Measurements from ENCODE around the gene CXADR.

The CXADR gene

DNA sequence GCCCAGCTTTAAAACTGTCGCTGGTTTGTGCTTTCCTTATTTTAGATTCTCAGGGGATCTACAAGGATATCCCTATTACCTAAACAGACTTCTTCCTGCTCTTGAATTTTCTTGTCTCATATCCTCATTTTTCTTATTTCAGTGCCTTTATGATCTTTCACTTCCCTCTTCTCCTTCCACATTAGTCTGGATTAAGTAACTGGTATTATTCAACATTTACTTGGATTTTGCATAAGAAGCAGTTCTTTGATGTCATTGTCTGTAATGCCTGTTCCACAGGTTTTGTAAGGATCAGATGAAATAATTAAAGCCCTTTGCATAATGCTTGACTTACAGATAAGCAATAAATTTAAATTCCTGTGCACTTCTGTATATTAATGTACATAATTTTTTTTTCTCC lies 26.5 kb downstream of the CXADR start:
- FAIRE-seq (no peak), DNase-seq (ENCODE audit: low spot score) (no peak)

DNA sequence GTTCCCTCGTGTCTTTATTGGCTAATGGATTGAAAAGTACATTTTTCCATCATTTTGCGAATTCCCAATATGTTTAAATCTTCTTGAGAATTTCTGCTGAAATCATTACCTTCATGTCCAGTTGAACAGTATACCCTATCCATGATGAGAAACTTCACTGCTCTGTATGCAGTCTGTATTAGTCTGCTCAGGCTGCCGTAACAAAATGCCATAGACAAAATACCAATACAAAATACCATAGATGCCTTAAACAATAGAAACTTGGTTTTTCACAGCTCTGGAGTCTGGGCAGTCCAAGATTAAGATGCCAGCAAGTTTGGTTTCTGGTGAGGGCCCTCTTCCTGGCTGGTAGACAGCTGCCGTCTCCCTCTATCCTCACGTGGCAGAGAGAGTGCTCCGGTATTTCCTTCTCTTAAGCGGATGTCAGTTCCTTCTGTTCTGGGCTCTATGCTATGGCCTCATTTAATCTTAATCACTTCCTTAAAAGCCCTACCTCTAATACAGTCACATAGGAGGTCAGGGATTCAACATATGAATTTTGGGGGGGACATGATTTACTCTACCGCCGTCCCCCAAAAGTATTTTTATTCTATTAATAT lies 27.0 kb downstream of the CXADR start:
- no peak for FAIRE-seq
- DNase-seq (ENCODE audit: low spot score) = no peak

DNA sequence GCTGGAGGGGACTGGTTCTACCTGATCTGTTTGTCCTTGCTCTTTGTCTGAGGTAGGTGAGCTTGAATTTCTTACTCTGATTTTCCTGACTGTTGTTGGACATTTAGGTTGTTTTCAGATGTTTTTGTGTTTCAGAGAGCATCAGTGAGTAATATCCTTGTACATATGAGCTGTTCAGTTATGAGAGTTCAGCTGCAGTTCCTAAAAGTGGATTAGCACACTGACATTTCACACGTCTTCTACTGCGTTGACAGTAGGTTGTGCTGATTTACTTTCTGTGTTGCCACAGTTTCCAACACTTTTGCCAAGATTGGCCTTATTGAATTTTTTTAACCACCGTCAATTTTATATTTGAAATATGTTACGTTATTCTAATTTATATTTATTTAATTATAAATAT lies 27.7 kb downstream of the CXADR start:
- no peak for FAIRE-seq
- DNase-seq (ENCODE audit: low spot score) = no peak

DNA sequence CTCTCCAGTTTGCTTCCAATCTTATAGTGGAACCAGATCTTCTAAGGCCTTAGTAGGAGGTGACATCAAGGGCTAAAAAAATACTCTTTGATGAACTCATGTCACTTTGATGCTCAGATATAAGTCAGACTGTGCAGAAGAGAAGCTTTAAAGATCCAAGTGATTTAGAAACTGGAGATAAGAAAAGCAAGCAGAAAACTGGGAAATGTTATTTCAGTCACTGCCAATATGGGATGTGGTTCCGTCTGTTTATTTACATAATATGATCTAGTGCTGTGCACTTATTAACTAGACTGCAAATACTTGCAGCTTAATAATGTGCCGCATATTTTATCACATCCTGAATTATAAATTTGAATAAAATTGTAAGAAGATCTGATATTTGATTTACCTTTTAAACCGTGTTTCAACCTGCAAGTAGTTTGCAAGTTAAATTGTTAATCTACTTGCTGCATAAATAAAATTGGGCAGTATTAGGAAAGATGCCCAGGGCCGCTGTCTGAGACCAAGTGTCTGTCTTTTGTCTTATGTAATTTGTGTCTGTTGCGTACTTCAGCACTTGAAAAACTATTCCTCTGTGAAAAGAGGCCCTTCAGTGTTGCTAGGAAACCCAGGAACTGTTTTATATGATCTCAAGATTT lies 29.6 kb downstream of the CXADR start:
- DNase-seq (ENCODE audit: low spot score) = no peak
- FAIRE-seq = no peak

DNA sequence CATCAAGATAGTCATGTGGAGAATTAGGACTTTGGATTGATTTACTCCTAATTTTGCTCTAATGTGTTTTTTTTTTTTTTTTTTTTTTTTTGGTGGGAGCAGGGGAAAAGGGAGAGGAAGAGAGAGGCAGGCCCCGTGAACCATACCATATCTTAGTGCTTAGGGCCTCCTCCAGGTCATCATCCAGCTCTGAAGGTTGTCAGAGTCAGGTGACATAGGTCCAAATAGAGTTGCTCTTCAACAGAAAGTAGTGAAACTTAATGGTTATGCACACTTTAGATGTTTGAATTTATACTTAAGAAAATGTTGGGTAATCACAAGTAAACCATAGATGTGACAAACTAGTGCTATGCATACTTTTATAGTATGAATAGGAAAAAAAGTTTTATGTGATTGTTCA lies 32.2 kb downstream of the CXADR start:
- FAIRE-seq = no peak
- DNase-seq (ENCODE audit: low spot score) = no peak

DNA sequence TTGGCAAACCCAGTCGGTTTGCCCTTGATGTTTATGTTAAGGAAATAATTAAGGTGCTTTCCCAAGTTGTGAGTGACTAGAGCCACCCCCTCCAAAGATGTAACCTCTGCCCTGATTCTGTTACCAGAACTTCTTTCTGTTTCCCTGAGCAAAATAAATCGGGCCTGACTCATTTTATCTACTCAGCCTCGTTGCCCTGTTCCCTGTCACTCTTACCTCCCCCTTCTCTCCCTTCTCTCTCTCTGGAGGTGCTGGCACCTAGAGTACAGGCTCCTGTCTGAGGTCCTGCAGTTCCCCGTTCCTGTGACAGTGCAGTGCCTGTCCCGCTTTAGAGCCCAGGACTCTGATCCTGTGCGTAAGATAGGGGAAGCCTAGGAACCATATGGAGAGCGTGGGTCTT lies 35.4 kb downstream of the CXADR start:
- FAIRE-seq = no peak
- DNase-seq (ENCODE audit: low spot score) = no peak

DNA sequence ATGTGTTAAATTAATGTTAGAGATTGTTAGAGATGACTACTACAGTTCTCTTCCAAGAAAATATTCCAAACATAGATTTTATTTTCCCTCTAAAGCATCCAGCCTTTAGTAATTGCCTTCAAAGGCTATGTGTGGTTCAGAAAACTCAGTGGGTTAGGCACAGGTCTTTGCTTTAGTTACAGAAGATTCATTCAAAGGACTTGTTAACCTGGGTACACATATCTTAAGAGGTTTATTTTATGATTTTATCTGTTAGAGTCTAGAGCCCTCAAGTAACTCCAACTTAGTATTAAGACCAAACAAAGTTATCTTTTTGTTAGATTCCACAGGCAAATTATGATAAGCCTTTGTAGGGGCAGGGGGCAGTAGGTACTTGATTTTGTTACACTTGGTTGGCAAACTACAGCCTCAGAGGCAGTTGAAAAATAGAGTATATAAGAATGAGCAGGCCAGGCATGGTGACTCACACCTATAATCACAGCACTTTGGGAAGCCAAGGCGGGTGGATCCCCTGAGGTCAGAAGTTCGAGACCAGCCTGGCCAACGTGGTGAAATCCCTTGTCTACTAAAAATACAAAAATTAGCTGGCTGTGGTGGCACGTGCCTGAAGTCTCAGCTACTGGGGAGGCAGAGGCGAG lies 37.9 kb downstream of the CXADR start:
- no peak for FAIRE-seq
- no peak for DNase-seq (ENCODE audit: low spot score)

DNA sequence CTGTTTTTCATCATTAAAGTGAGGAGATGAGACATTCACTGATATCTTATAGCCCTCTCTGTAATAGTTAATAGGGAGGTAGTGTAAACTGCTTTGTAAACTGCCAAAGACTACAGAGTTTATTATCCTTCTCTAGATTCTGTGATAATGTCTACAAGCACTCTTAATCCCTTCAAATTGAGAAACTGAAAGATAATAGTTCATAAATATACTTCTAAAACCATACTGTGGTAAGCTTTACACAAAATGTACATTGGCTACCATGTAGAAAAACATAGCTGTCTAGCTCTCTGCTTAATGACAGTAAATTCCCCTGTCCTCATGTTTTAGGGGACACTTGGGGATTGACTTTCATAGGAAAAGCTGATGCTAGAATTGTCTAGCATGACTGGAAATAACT lies 39.6 kb downstream of the CXADR start:
- DNase-seq (ENCODE audit: low spot score) = no peak
- no peak for FAIRE-seq

DNA sequence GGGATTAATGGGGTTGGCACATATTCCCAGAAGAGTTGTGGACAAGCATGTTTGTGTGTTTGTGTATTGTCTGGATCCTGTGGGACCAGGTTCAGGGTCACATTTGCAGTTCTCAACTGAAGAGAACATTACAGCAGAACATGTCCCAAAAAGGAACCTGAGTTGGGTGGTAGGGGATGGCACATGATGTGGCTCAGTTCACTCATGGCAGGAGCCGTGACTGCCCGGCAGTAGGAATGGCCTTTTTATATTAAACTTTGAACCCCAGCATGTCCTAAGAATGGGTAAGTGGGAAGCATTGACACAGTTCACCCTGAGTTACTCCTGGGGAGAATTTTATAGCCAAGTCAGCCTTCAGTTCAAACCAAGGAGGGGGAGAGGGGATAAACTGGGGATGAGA lies 41.3 kb downstream of the CXADR start:
- FAIRE-seq (no peak), DNase-seq (ENCODE audit: low spot score) (no peak)

DNA sequence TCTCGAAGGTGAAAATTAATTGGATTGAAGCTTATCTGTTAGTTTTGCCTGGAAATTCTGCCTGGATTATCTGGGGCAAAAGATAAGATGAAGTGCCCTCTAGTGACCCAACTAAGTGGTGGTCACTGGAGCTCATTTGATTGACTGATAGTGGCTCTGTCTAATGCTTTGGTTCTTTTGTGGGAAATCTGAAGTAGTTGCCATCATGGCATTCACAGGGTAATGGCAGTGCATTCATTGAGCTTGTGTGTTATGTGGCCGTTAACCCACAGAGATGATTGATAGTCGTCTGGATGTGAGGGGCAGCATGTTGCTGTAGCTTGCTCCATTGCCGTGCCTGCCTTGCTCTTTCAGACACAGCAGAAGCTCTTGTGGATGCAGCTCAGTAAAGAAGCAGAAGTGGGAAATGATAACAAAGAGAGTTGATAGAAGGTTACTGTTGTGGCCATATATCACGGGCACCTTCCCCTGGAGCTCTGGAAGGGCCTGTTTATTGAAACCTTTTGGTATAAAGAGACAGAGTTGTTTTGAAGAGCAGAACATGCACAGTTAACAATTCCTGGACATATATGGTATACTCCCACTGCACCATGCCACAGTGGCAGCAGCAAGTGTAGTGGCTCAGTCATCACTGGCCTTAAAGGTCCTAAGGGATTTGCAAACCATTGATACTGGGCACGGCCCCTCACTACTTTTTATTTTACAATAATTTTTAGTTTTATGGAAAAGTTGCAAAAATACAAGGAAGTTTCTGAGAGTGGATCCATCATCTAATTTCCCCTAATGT lies 42.0 kb downstream of the CXADR start:
- DNase-seq (ENCODE audit: low spot score) (no peak), FAIRE-seq (no peak)

DNA sequence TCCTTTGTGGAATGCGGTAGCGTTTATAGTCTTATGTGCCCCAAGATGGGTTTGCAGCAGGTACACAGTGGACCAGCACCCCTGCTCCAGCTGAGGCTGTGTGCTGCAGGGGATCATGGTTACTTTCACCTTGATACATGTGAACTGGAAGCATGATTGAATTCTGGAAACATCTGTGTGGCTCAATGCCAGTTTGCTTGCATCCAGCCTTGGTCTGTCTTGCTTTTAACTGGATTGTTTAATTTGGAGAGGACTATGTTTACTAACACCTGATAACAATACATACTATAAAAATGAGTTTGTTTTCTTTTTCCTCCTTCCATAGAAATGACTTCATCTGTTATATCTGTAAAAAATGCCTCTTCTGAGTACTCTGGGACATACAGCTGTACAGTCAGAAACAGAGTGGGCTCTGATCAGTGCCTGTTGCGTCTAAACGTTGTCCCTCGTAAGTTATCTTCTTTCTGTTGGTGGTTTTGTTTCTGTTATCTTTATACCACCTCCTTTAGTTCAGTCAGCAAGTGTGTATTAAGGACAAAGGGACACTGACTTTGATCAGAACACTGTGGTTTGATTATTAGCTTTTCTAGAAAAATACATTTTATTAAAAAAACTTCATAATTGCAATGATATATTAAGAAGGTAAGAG lies 47.7 kb downstream of the CXADR start:
- FAIRE-seq = no peak
- no peak for DNase-seq (ENCODE audit: low spot score)

DNA sequence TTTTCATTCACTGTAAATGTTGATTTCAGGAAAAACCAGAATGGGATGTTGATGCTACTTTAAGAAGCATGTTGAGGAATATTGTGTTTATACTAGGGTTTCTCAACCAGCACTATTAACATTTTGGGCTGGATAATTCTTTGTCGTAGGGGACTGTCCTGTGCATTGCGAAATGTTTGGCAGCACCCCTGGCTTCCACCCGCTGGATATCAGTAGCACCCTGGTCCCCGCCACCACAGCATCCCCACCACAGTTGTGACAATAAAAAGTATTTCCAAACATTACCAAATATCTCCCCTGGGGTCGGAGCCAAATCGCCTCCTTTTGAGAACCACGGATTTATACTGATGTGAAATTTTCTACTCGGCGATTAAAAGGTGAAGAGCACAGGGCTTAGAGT lies 57.9 kb downstream of the CXADR start:
- no peak for DNase-seq (ENCODE audit: low spot score)
- no peak for FAIRE-seq

DNA sequence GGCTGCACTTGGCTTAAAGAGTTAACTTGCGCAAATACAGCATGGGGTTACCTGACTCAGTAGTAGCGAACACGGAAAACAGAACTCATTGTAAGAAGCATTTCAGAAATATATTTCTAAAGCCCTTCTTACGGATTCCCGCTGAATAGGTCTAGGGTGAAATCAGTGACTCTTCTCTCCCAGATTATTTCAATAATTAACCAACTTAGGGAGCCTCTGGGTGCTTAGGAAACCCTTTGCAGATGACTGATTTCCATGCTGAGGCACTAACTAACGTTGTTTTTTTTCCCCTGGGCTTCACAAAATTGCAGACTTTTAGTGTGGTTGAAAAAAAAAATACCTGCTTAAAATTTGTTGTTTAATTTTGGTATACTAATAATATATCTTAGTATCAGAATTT lies 59.6 kb downstream of the CXADR start:
- no peak for FAIRE-seq
- DNase-seq (ENCODE audit: low spot score) = no peak

DNA sequence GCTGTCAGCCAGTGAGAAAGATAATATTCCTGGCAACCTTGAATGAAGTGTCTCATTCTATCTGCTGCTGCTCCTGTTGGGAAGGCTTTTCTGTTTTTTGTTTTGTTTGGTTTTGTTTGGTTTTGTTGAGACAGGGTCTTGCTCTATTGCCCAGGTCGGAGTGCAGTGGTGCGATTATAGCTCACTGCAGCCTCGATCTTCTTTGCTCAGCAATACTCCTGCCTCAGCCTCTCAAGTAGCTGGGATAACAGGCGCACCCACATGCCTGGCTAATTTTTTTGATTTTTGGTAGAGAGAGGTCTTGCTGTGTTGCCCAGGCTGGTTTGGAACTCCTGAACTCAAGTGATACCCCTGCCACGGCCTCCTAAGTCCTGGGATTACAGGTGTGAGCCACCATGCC lies 62.2 kb downstream of the CXADR start:
- no peak for FAIRE-seq
- DNase-seq (ENCODE audit: low spot score) = no peak

DNA sequence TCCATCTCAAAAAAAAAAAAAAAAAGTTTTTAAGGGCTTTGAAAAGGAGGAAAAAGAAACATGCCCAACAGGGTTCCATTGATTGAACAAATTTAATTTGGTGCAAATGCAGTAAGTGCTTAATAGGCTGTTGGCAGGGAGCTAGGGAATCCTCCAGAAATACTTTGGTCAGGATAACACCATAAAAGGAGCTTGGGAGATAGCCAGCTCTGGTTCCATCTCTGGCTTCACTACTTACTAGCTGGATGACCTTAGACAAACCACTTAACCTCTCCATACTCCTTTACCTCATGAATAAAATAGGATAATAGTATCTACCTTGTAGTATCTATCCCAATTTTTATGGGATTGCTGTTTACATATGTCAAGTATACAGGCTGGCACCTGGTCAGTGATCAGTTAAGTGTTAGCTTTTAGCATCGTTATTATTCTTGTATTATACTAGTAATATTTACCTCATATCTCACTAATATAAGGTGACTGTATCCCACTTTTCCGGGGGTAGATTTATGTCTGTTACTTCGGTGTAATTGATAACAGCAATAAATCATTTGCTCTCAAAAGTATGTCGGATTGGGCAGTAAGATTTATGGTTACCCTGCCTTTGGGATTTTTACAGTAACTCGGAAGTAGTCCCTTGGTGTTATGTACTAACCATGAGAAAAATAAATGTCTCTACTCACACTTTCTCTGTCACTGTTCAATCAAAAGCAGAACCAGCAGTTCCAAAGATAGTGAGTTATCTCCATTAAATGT lies 63.4 kb downstream of the CXADR start:
- no peak for FAIRE-seq
- no peak for DNase-seq (ENCODE audit: low spot score)

DNA sequence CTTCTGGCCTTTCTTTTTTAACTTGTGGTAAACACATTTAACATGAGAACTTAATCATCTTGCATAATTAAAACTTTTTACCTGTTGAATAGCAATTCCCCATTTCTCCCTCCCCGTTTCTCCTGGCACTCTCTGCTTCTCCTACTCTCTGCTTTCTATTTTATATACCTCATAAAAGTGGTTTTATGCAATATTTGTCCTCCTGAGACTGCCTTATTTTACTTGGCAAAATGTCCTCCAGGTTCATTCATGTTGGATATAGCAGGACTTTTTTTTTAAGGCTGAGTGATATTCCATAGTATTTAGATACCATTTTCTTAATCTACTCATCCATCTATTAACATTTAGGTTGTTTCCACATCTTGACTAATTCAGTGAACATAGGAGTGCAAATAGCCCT lies 64.9 kb downstream of the CXADR start:
- FAIRE-seq = no peak
- DNase-seq (ENCODE audit: low spot score) = no peak

DNA sequence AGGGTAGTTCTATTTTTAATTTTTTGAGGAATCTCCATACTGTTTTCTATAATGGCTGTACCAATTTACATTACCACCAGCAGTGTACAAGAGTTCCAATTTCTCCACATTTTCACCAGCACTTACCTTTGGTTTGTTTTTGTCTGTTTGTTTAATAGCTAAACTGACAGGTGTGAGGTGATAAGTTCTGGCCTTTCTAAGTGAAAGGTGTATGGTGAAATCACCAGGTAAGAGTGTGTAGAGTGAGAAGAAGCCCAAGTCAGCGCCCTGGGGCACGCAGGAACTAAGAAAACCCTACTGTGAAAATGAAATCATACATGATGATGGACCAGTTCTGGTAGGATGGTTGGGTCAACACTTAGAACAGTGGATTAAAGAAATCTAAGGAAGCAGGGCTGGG lies 65.3 kb downstream of the CXADR start:
- FAIRE-seq (no peak), DNase-seq (ENCODE audit: low spot score) (no peak)

DNA sequence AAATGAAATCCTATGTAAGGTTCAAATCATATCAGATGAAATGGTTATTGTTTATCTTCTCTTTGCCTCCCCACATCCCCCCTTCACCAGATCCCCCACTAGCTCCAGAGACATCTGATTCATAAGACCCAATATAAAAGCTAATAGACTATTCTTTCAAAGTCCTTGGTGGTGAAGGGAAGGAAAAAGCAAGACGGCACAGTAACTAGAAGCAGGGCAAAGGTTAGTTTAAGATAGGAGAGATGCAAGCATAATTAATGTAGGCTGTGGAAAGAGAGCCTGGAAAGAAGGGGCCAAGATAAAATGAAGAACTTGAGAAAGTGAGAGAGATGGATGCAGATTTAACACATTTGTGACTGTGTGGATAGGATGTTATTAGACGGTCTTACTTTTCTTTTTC lies 66.0 kb downstream of the CXADR start:
- DNase-seq (ENCODE audit: low spot score) (no peak), FAIRE-seq (no peak)

DNA sequence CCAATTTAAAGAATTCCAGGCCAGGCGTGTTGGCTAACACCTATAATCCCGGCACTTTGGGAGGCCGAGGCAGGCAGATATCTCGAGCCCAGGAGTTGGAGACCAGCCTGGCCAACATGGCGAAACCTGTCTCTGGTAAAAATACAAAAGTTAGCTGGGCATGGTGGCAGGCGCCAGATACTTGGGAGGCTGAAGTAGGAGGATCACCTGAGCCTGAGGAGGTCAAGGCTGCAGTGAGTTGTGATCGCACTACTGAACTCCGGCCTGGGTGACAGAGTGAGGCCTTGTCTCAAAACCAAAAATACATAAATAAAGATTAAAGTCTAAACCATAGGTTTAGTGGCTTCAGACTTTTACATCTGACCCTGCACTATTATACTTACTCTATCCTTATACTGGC lies 67.5 kb downstream of the CXADR start:
- FAIRE-seq = no peak
- no peak for DNase-seq (ENCODE audit: low spot score)

DNA sequence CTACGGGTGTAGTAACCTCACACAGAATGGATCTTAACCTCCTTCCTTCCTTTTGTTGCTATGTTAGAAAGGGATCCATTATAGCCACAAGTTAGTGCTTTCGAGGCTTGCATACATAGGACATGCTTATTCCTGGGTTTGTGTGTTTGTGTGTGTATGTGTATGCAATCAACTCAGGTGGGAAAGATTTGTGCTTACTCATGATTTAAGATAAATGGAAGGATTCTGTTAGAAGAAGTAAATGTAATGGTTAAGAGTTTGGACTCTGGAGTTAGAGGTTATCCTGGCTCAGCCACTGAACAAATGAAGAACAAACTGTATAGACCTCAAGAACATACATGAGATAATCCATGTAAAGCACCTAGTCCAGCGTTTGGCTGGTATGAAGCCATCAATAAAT lies 71.1 kb downstream of the CXADR start:
- no peak for FAIRE-seq

DNA sequence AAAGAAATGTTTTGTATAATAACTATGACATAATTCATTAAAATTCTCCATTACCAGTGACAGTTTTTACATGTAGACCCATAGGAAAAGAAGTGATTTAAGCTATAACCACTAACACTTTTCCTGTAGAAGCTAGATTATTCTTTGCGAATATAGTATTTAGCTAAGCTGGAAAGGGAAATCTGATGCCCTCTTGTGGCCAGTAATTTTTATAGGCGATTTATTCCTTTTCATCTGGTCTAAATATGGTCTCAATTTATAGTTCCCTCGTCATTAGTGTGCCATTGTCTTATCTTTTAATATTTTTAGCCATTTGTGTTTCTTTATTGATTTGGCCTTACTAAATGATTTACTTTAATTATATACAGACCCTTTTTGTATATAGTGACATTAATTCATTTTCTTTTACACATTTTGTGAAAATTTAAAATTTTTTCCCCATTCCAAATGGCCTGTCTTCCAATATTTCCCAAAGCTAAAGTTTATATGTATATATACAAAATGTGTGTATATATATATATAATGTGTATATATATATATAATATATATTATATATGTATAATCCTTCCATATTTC lies 73.1 kb downstream of the CXADR start:
- peak; percentile 31 for DNase-seq (ENCODE audit: low spot score)
- FAIRE-seq = peak; percentile 74

More for the DNA sequence above, 71.1 kb downstream of the CXADR start:
- DNase-seq (ENCODE audit: low spot score) = no peak

All from RCC 7860 (cell line).